ENCODE data around the gene SLC2A13.

DNA sequence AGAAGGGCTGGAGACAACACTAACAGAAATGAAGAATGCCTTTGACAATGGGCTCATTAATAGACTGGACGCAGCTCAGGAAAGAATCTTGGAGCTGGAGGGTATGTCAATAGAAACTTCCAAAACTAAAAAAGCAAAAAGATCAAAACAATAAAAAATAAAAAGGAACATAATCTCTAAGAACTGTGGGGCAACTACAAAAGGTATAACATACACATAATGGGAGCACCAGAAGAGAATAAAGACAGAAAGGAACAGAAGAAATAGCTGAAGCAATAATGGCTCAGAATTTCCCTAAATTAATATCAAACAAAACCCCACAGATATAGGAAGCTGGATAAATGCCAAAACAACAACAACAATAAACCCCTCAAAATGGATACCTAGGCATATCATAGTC is 362.2 kb downstream of the SLC2A13 start:
- TF ChIP-seq, protein P1, sequence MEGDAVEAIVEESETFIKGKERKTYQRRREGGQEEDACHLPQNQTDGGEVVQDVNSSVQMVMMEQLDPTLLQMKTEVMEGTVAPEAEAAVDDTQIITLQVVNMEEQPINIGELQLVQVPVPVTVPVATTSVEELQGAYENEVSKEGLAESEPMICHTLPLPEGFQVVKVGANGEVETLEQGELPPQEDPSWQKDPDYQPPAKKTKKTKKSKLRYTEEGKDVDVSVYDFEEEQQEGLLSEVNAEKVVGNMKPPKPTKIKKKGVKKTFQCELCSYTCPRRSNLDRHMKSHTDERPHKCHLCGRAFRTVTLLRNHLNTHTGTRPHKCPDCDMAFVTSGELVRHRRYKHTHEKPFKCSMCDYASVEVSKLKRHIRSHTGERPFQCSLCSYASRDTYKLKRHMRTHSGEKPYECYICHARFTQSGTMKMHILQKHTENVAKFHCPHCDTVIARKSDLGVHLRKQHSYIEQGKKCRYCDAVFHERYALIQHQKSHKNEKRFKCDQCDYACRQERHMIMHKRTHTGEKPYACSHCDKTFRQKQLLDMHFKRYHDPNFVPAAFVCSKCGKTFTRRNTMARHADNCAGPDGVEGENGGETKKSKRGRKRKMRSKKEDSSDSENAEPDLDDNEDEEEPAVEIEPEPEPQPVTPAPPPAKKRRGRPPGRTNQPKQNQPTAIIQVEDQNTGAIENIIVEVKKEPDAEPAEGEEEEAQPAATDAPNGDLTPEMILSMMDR (IDR thresholded peaks at IDR 0.05 in 8 of 11, conservative IDR thresholded peaks at IDR 0.05 in 3 of 11) = no peak
- TF ChIP-seq POLR2A (IDR thresholded peaks at IDR 0.05) = no peak
- TF ChIP-seq POLR2AphosphoS5 (IDR thresholded peaks at IDR 0.05) = no peak
